Activated naive CD8-positive, alpha-beta T cell (primary cell): ENCODE results near the gene JUNB.

Source experiments
- H3K27ac Mint-ChIP-seq: one replicate; pipeline ENCODE4 v1.8.0; 2021; ENCODE audit warnings: mixed read lengths
- H3K27me3 Mint-ChIP-seq: one replicate; pipeline ENCODE4 v1.8.0; 2021; ENCODE audit warnings: mixed read lengths
- H3K36me3 Mint-ChIP-seq: one replicate; pipeline ENCODE4 v1.8.0; 2021; ENCODE audit warnings: mixed read lengths
- H3K4me1 Mint-ChIP-seq: one replicate; pipeline ENCODE4 v1.8.0; 2021; ENCODE audit warnings: low read depth, mixed read lengths
- H3K4me3 Mint-ChIP-seq: one replicate; pipeline ENCODE4 v1.8.0; 2021; ENCODE audit warnings: mild to moderate bottlenecking, mixed read lengths
- H3K9me3 Mint-ChIP-seq: one replicate; pipeline ENCODE4 v1.8.0; 2021; ENCODE audit warnings: low read depth, mixed read lengths

The JUNB gene

DNA sequence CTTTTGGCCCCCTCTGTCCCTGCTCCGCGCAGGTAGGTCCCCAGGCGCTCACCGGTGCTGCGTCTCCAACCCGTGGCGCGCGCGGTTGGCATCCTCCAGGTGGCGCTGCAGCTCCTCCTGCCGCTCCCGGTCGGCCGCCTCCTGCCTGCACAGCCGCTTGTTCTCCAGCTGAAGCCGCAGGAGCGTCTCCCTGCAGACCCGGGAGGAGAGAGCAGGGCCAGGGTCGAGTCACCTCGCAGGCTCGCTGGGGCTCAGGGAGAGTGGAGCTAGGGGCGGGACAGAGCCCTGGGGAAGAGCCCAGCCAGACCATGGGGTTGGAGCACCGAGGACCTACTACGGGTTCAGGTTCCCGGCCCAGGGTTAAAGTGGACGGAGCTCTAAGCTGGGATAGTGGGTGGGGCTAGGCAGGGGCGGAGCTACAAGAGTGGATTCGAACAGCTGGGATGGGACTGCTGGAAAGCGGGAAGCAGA, 25.2 kb upstream of the JUNB start:
- Mint-ChIP-seq H3K27ac (no peak overlapping the region), H3K4me3 (no peak overlapping the region), H3K36me3 (no peaks in the 10 kb centered on the region), H3K4me1 (no peaks in the 10 kb centered on the region), H3K27me3 (no peaks in the 10 kb centered on the region), H3K9me3 (no peaks in the 10 kb centered on the region)

DNA sequence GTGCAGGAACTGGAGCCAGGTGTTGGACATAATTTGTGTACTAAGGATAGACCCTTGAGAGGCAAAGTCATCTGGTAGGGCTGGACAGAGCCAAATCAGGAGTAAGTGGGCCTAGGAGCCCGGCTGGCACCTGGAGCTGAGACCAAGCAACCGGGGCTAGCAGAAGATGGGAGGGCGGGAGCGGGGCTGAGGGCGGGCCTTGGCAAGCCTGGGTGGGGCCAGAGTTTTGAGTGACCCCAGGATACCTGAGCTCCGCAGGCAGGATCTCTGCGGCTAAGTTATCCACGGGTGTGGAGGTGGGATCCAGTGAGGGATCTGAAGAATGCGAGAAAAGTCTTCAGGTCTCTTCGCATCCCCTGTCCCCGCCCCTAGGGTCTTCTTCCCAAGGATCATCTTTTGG, 24.1 kb upstream of the JUNB start:
- no peaks in the 10 kb centered on the region for H3K36me3 Mint-ChIP-seq
- H3K27ac Mint-ChIP-seq: no peak overlapping the region
- H3K4me1 Mint-ChIP-seq: no peaks in the 10 kb centered on the region
- no peak overlapping the region for H3K4me3 Mint-ChIP-seq
- no peaks in the 10 kb centered on the region for H3K9me3 Mint-ChIP-seq
- no peaks in the 10 kb centered on the region for H3K27me3 Mint-ChIP-seq

DNA sequence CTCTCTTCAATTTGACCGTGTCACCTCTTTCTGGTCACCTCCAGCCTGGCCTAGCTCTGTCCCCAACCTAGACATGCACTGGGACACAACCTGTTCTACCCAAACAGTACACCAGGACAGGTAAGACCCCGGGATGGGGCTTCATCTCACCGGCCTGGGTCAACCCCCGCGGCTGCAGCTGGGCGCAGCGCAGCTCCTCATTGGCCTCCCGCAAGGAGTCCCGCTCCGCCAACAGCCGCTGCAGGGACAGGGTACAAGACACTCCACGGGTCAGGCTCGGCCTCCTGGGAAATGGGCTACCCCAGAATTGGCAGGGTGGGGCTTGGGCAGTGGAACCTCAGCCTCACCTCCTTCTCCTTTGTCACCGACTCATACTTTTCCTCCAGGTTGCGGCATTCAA, 23.6 kb upstream of the JUNB start:
- Mint-ChIP-seq H3K27ac (no peak overlapping the region), H3K36me3 (no peaks in the 10 kb centered on the region), H3K4me1 (no peaks in the 10 kb centered on the region)

DNA sequence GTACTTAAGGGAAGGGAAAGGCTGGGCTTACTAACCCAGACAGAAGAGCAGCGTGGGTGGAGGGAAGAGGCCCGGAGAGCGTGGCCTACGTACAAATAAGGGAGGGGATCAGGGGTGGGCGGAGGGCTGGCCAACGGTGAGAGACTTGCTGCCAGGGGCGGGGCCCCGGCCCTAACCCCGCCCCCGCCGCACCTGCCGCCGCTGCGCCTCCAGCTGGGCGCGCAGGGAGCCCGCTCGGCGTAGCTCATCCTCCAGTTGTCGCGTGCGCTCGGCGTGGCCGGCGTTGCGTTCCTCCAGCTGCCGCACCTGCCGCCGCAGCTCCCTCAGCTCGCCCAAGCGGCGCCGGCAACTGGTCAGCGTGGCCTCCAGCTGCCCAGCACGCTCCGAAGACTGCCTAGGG, 21.6 kb upstream of the JUNB start:
- no peaks in the 10 kb centered on the region for H3K9me3 Mint-ChIP-seq
- no peak overlapping the region for H3K27ac Mint-ChIP-seq
- peaks cover 8% of the 10 kb centered on the region for H3K4me1 Mint-ChIP-seq
- H3K36me3 Mint-ChIP-seq: no peaks in the 10 kb centered on the region
- no peaks in the 10 kb centered on the region for H3K27me3 Mint-ChIP-seq
- H3K4me3 Mint-ChIP-seq: peak overlapping the region; percentile 32

More for the DNA sequence above, 23.6 kb upstream of the JUNB start:
- H3K27me3 Mint-ChIP-seq: no peaks in the 10 kb centered on the region
- no peaks in the 10 kb centered on the region for H3K9me3 Mint-ChIP-seq
- no peak overlapping the region for H3K4me3 Mint-ChIP-seq

DNA sequence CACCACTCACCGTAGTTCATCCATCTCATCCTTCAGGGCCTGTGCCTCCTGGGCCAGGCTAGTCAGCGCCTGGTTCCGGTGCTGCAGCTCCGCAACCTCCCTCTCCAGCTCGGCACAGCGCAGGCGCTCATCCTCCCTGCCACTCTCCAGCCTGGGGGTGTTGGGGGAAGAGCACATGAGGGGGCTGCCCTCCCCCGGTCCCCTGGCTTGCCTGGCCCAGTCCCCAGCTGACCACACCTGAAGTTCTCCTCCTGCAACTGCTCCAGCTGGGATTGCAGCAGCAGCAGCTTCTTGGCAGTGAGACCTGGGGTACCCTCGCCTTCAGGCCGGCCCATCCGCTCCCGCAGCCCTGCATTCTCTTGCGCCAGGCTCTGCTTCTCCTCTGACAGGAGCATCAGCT, 20.4 kb upstream of the JUNB start:
- no peaks in the 10 kb centered on the region for H3K27me3 Mint-ChIP-seq
- no peaks in the 10 kb centered on the region for H3K9me3 Mint-ChIP-seq
- no peak overlapping the region for H3K27ac Mint-ChIP-seq

DNA sequence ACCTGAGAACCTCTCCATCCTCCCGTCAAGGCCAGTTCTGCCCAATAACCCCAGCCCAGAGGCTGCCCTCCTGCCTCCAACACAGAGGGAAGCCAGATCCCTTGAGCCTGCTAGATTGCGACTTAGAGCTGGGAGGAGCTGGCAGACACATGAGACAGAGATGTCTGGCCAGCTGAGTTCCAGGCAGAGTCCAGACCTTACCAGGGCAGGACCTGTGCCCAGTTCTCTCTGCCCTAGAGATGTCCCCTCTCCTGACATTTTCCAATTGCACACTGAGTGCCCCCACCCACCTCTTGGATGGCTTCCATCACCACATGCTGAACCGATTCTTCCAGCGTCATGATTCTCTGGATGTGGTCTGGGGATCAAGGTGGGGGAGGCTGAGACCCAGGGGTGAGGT, 19.0 kb upstream of the JUNB start:
- Mint-ChIP-seq H3K4me1 (peaks cover 9% of the 10 kb centered on the region), H3K9me3 (no peaks in the 10 kb centered on the region), H3K27ac (no peak overlapping the region), H3K4me3 (no peak overlapping the region), H3K27me3 (no peaks in the 10 kb centered on the region), H3K36me3 (no peaks in the 10 kb centered on the region)

More for the DNA sequence above, 20.4 kb upstream of the JUNB start:
- no peak overlapping the region for H3K4me3 Mint-ChIP-seq
- peaks cover 8% of the 10 kb centered on the region for H3K4me1 Mint-ChIP-seq
- H3K36me3 Mint-ChIP-seq: no peaks in the 10 kb centered on the region

DNA sequence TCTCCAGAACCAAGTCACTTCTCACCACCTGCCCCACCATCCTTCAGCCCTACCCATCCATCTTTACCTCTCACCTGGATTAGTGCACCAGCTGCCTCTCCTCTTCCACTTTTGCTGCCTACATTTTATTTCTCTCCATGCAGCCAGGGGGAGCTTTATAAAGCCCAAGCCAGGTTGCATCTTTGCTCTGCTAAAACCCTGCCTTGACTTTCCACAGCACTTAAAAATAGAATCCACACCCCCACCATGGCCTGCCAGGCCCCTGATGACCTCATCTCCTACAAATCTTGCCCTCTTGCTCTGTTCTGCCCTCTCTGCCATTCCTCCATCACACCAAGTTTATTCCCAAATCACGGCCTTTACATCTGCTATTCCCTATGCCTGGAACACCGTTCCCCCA, 17.7 kb upstream of the JUNB start:
- Mint-ChIP-seq H3K27ac (no peak overlapping the region), H3K9me3 (no peaks in the 10 kb centered on the region), H3K4me3 (peak overlapping the region; percentile 59), H3K4me1 (peaks cover 18% of the 10 kb centered on the region), H3K27me3 (no peaks in the 10 kb centered on the region), H3K36me3 (no peaks in the 10 kb centered on the region)

DNA sequence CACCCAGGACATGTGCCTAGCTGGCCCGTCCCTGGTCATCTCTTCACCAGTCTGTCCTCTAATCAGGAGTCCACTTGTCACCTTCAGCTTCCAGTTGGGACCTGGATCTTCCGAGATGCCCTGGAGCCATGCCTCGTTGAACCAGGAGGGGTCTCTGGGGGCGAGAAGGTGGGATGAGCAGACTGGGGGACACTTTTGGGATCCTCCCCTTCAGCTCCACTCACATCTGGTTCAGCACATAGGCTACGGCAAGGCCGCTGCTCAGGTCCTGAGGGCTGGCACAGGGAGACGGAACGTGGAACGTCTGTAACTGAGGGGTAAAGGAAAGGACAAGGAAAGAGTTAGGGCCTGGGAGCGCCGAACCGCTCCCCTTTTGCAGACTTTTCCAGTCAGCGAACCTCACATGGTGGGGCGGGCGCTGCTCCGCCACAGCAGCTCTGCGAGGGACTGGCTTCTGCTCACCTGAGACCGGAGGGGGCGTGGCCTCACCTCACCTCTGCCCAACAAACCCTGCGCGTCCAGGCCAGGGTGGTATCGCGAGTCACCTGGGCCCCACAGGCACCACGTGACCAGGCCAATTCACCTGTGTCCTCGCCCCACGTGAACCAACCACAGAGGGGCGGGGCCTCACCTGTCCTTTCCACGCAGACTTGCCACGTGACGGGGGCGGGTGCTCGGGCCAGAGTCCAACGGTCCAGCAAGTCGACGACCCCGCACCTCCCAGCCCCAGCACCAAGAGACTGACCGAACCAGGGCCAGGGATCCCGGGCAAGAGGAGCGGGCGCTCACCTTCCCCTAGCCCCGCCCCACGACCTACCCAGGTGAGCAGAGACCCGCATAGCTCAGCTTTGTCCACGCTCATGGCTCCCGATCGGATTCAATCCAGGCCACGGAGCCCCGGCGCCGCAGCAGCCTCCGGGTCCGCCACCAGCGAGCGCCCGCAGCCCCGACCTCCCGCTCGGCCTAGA, 16.4 kb upstream of the JUNB start, which contains the start of gene HOOK2:
TSS of gene HOOK2 (minus strand) at position 965 of the 968 bp plus-strand sequence. CDS start at position 862, 103 bp downstream.
- Mint-ChIP-seq H3K36me3 (no peaks in the 10 kb centered on the region), H3K4me1 (peaks cover 26% of the 10 kb centered on the region), H3K27ac (peak within 1 kb of the TSS; percentile 58), H3K9me3 (no peaks in the 10 kb centered on the region), H3K4me3 (peak within 1 kb of the TSS; percentile 77), H3K27me3 (no peaks in the 10 kb centered on the region)

DNA sequence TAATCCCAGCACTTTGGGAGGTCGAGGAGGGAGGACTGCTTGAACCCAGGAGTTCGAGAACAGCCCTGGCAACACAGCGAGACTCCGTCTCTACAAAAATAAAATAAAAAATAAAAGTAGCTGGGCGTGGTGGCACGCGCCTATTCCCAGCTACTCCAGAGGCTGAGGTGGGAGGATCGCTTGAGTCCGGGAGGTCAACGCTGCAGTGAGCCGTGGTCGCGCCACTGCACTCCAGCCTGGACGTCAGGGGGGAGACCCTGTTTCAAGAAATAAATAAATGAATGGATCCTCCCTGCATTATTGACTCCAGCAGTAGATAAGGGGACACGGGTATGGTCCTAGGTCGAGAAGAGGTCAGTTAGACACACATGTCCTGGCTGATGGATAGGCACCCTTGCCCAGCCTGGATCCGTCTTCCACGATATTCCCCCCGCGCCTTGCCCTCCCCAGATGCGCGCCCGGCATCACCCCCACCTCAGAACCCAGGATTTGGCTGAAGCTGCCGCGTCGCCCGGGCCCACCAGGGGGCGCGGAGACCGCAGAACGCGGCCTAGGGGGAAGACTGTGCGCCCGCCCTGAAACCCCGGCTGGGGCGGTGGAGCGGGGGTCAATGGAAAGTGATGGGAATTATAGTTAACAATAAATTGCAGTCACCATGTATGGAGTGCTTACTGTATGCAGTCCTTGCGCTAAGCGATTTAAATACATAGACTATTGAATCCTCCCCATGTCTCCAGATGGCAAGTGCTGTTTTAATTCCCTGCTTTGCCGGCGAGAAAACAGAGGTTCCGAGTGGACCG, 13.9 kb upstream of the JUNB start:
- peaks cover 37% of the 10 kb centered on the region for H3K4me1 Mint-ChIP-seq
- no peaks in the 10 kb centered on the region for H3K9me3 Mint-ChIP-seq
- H3K27ac Mint-ChIP-seq: peak overlapping the region; percentile 22
- H3K4me3 Mint-ChIP-seq: peak overlapping the region; percentile 83
- H3K27me3 Mint-ChIP-seq: no peaks in the 10 kb centered on the region
- H3K36me3 Mint-ChIP-seq: no peaks in the 10 kb centered on the region

DNA sequence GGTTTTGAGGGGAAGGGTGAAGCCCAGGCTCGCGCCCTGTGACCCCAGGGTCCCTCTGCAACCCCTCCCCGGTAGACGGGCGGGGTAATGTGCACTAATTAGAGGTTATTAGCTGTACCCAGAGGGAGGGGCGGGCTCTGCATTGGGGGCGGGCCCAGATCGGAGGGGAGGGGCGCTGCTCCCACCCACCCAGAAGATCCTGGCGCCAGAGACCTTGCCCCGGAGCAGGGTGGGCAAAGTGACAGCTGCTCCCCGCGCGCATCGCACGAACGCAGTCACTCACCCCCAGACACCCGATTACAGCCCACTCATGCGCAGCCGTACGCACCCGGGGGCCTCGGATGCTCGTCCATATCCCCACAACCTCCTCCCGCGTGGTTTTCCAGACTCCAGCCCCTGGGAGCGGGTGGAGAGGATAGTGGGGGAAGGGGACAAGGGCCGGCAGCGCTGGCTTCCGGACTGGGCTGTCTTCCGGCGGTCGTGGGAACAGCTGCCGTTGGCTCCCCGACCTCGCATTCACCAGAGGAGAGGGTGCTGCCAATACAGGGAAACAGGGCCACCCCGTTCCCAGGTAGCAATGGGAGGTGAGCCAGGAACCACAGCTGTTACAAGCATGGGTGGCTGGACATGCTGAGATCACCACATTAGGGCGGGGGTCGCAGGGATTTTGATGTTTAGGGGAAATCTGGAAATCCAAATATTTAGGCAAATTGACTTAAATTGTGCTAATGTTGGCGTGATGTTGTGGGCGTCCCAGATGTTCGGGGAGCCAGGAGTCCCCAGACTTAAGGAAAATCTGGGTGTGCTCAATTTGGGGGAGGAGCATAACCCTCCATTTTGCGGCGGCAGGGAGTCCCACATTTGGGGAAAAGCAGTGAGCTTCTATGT, 13.0 kb upstream of the JUNB start:
- H3K36me3 Mint-ChIP-seq: no peaks in the 10 kb centered on the region
- peak overlapping the region; percentile 83 for H3K4me3 Mint-ChIP-seq
- H3K4me1 Mint-ChIP-seq: peaks cover 38% of the 10 kb centered on the region
- no peaks in the 10 kb centered on the region for H3K9me3 Mint-ChIP-seq
- H3K27me3 Mint-ChIP-seq: no peaks in the 10 kb centered on the region
- H3K27ac Mint-ChIP-seq: peak overlapping the region; percentile 54

DNA sequence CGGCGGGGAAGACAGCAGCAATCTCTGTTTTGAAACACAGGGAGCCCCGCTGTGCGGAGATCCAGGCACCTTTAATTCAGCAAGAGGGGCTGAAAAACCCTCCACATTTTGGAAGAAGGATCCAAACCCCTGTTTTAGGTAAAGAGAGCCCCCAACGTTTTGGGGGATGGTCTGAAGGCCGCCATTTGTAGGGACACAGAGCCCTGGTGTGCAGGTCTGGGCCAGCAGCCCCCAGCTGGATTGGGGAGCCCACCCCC, 12.5 kb upstream of the JUNB start:
- Mint-ChIP-seq H3K9me3 (no peaks in the 10 kb centered on the region), H3K4me1 (peaks cover 38% of the 10 kb centered on the region), H3K4me3 (peak overlapping the region; percentile 83), H3K27ac (peak overlapping the region; percentile 54), H3K27me3 (no peaks in the 10 kb centered on the region), H3K36me3 (no peaks in the 10 kb centered on the region)

DNA sequence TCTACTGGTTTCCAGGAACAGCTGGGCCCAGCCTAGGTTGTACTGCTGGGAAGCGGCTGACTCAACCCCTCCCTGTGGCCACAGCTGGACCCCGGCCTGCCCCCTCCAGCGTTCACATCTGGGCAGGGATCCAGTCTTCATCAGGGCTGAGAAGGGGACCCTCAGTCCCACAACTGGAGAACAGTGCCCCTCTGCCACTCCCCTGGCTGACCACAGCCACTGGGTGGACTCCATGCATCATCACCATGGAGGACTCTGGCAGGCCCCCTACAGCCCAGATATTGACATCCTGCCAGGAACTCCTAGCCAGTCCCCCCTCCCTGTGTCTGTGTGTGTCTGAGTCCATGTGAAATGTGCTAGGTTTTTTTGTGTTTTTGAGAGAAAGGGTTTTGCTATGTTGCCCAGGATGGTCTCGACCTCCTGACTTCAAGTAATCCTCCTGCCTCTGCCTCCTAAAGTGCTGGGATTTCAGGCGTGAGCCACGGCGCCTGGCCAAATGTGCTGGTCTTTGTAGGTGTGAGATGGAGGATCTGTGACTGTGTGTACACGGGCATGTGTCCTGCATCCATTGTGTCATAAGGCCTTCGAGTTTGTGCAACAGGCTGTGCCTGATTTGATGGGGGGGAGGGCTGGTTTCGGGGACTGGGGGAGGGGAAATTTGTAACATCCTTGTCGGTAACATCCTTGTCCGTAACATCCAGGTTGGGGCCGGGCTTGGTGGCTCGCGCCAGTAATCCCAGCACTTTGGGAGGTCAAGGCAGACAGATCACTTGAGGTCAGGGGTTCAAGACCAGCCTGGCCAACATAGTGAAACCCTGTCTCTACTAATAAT, 11.9 kb upstream of the JUNB start:
- Mint-ChIP-seq H3K27me3 (no peaks in the 10 kb centered on the region), H3K4me1 (peaks cover 38% of the 10 kb centered on the region), H3K9me3 (no peaks in the 10 kb centered on the region), H3K27ac (peak overlapping the region; percentile 64), H3K36me3 (no peaks in the 10 kb centered on the region), H3K4me3 (peak overlapping the region; percentile 59)

DNA sequence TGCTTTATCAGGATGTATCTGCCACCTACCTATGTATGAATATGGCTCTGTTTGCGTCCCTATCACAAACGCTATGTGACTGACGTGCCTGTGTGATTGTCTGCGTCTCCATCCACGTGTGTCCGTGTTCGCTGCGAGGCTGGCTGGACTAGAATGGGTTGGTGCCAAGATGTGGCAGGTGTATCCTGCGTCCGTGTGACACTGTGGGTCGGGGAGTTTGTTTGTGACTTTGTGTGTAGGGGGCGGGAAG, 9.2 kb upstream of the JUNB start:
- Mint-ChIP-seq H3K36me3 (no peaks in the 10 kb centered on the region), H3K4me1 (peaks cover 38% of the 10 kb centered on the region), H3K9me3 (no peaks in the 10 kb centered on the region), H3K27me3 (no peaks in the 10 kb centered on the region), H3K4me3 (peak overlapping the region; percentile 94), H3K27ac (peak overlapping the region; percentile 99)
